ENCODE data around the gene WWC2. TPM values are rescaled to one million over a fixed set of nuclear protein-coding genes. Genes with fewer than 3 reads are reported as not detected.

WWC2 gene
- total RNA-seq (10 to 100 TPM; 42.8 to 50.3 TPM), polyA plus RNA-seq (1 to 10 TPM; 7.1 TPM)
- long read RNA-seq, donor 1, full-length matches to known transcripts = 1 of 13 reads
- long read RNA-seq, donor 1, partial matches to known transcripts = 1 of 13 reads
- long read RNA-seq, donor 1, other reads (novel, unspliced or antisense) = 11 of 13 reads
- long read RNA-seq, donor 2, full-length matches to known transcripts = 6 of 29 reads
- long read RNA-seq, donor 2, partial matches to known transcripts = 6 of 29 reads
- long read RNA-seq, donor 2, other reads (novel, unspliced or antisense) = 17 of 29 reads

- Histone ChIP-seq H3K4me3 (ENCODE audit: low read length in 2 of 2) (peak within 1 kb of the TSS; percentile 79 to 96), H3K27ac (ENCODE audit: low read depth in 1 of 2, low read length in 2 of 2) (peak within 1 kb of the TSS; percentile 95 to 96), H3K4me1 (ENCODE audit: control insufficient read depth in 1 of 2, insufficient read depth in 2 of 2, low read length in 2 of 2) (peaks cover 0 to 1% of the 10 kb centered on the region in 2 donors), H3K27me3 (ENCODE audit: control insufficient read depth in 1 of 2, insufficient read depth in 2 of 2, low read length in 1 of 2) (no peaks in the 10 kb centered on the region), H3K36me3 (ENCODE audit: control insufficient read depth in 1 of 2, insufficient read depth in 2 of 2, low read length in 1 of 2) (no peaks in the 10 kb centered on the region), H3K9me3 (ENCODE audit: control insufficient read depth, low read length) (no peaks in the 10 kb centered on the region)
- DNase-seq = peak; percentile 95 to 96
- 0% methylated on average over 78 to 102 of the region's 102 CpGs for WGBS, 2 donors
- peak; percentile 95 for ATAC-seq (ENCODE audit: low FRiP score)
- intact Hi-C loops (cut with DNase I) = loop anchor here in 1 of 2 donors (10.0 kb wide), 2 partner anchors 346 to 406 kb away; partner anchors contain the start of genes CDKN2AIP and ING2
These were observed at the start of gene WWC2 for GRCh38 chr4:183098723-183099536. Gene WWC2 (plus strand): TSS chr4:183099257. CDS start chr4:183099492, 235 bp downstream.

DNA sequence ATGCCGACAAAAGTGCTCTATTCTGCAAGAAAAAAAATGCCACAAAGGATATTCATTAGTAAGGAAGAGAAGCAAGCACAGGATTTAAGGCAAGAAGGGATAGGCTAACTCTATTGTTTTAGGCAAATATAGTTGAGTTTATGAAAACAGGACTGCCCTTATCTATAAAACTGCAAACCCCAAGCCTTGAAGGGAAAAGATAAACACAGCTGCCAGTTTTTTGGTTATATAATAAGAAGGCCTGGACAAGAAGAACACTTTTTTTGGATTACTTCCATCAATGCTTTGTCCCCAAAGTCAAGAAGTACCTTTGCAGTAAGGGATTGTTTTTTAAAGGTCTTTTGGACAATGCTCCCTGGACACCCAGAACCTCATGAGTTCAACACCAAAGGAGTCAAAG, 45.4 kb upstream of the WWC2 start:
- Histone ChIP-seq H3K27ac (ENCODE audit: low read depth in 1 of 2, low read length in 2 of 2) (no peak overlapping the region), H3K27me3 (ENCODE audit: control insufficient read depth in 1 of 2, insufficient read depth in 2 of 2, low read length in 1 of 2) (no peaks in the 10 kb centered on the region), H3K4me3 (ENCODE audit: low read length in 2 of 2) (no peak overlapping the region), H3K4me1 (ENCODE audit: control insufficient read depth in 1 of 2, insufficient read depth in 2 of 2, low read length in 2 of 2) (no peaks in the 10 kb centered on the region), H3K9me3 (ENCODE audit: control insufficient read depth, low read length) (peaks cover 2% of the 10 kb centered on the region), H3K36me3 (ENCODE audit: control insufficient read depth in 1 of 2, insufficient read depth in 2 of 2, low read length in 1 of 2) (no peaks in the 10 kb centered on the region)
- WGBS, 2 donors = 71% methylated on average over 1 of the region's 1 CpG
- DNase-seq (no peak), ATAC-seq (ENCODE audit: low FRiP score) (no peak)
- intact Hi-C loops (cut with DNase I) = no loop called here

GRCh38 chr4:183057255-183057654, 41.8 kb upstream of the WWC2 start:
- H3K27ac ChIP-seq (ENCODE audit: low read depth in 1 of 2, low read length in 2 of 2) = no peak overlapping the region
- ATAC-seq (ENCODE audit: low FRiP score) (no peak), DNase-seq (no peak)
- 48 to 58% methylated on average over 6 of the region's 6 CpGs for whole genome bisulfite sequencing, 2 donors
- no peak overlapping the region for H3K4me3 ChIP-seq (ENCODE audit: low read length in 2 of 2)
- no peaks in the 10 kb centered on the region for H3K27me3 ChIP-seq (ENCODE audit: control insufficient read depth in 1 of 2, insufficient read depth in 2 of 2, low read length in 1 of 2)
- no peaks in the 10 kb centered on the region for H3K4me1 ChIP-seq (ENCODE audit: control insufficient read depth in 1 of 2, insufficient read depth in 2 of 2, low read length in 2 of 2)
- intact Hi-C loops (cut with DNase I) = no loop called here
- peaks cover 2% of the 10 kb centered on the region for H3K9me3 ChIP-seq (ENCODE audit: control insufficient read depth, low read length)
- H3K36me3 ChIP-seq (ENCODE audit: control insufficient read depth in 1 of 2, insufficient read depth in 2 of 2, low read length in 1 of 2) = no peaks in the 10 kb centered on the region

- Histone ChIP-seq H3K27me3 (ENCODE audit: control insufficient read depth in 1 of 2, insufficient read depth in 2 of 2, low read length in 1 of 2) (no peaks in the 10 kb centered on the region), H3K4me3 (ENCODE audit: low read length in 2 of 2) (no peak overlapping the region), H3K36me3 (ENCODE audit: control insufficient read depth in 1 of 2, insufficient read depth in 2 of 2, low read length in 1 of 2) (no peaks in the 10 kb centered on the region), H3K9me3 (ENCODE audit: control insufficient read depth, low read length) (no peaks in the 10 kb centered on the region), H3K27ac (ENCODE audit: low read depth in 1 of 2, low read length in 2 of 2) (no peak overlapping the region), H3K4me1 (ENCODE audit: control insufficient read depth in 1 of 2, insufficient read depth in 2 of 2, low read length in 2 of 2) (no peaks in the 10 kb centered on the region)
- ATAC-seq (ENCODE audit: low FRiP score) (no peak), DNase-seq (no peak)
- intact Hi-C loops (cut with DNase I) = no loop called here
- WGBS, 2 donors = 82 to 83% methylated on average over 1 of the region's 1 CpG
These were observed 39.3 kb upstream of the WWC2 start for GRCh38 chr4:183059797-183060196.

DNA sequence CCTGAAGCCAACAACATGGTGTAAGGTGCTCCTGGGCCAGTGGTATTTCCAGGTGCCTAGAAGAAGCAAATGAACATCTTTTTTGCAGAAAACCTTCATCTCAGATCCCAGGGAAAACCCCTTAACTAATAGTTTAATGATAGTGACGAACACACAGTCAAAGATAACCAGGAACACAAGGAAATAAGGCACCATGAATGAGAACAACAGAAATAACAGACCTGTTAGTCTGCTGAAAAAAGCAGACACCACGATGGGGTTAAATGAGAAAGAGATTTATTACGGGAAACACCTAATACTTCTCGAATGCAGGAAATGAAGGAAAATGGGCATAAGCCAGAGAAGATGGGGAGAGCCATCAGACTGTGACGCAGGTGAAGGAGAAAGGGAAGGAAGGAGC, 30.6 kb upstream of the WWC2 start:
- Histone ChIP-seq H3K36me3 (ENCODE audit: control insufficient read depth in 1 of 2, insufficient read depth in 2 of 2, low read length in 1 of 2) (peaks cover 0 to 1% of the 10 kb centered on the region in 2 donors), H3K9me3 (ENCODE audit: control insufficient read depth, low read length) (peaks cover 2% of the 10 kb centered on the region), H3K27me3 (ENCODE audit: control insufficient read depth in 1 of 2, insufficient read depth in 2 of 2, low read length in 1 of 2) (no peaks in the 10 kb centered on the region), H3K27ac (ENCODE audit: low read depth in 1 of 2, low read length in 2 of 2) (no peak overlapping the region), H3K4me1 (ENCODE audit: control insufficient read depth in 1 of 2, insufficient read depth in 2 of 2, low read length in 2 of 2) (no peaks in the 10 kb centered on the region), H3K4me3 (ENCODE audit: low read length in 2 of 2) (no peak overlapping the region)
- WGBS, 2 donors = 86 to 95% methylated on average over 5 of the region's 5 CpGs
- intact Hi-C loops (cut with DNase I) = loop anchor here in 1 of 2 donors (2.0 kb wide), 1 partner anchor 126 kb away; no protein-coding TSS in a partner anchor
- ATAC-seq (ENCODE audit: low FRiP score) (no peak), DNase-seq (no peak)

DNA sequence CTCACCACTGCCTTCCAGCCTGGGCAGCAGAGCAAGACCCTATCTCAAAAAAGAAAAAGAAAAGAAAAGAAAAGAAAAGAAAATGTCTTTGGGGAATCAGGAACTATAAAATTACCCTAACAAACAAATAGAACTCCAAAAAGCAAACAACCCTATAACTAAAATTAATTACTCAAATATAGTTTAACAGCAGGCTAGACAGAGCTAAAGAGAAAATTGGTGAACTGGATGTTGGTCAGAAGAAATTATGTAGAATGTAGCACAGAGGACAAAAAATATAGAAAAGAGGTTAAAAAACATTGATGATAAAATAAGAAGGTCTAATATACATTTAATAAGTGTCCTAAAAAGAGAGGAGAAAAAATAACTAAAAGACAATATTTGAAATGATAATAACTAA, 27.8 kb upstream of the WWC2 start:
- intact Hi-C loops (cut with DNase I) = loop anchor here in 1 of 2 donors (10.0 kb wide), 1 partner anchor 136 kb away; no protein-coding TSS in a partner anchor
- Histone ChIP-seq H3K27ac (ENCODE audit: low read depth in 1 of 2, low read length in 2 of 2) (no peak overlapping the region), H3K4me3 (ENCODE audit: low read length in 2 of 2) (no peak overlapping the region), H3K4me1 (ENCODE audit: control insufficient read depth in 1 of 2, insufficient read depth in 2 of 2, low read length in 2 of 2) (no peaks in the 10 kb centered on the region), H3K27me3 (ENCODE audit: control insufficient read depth in 1 of 2, insufficient read depth in 2 of 2, low read length in 1 of 2) (no peaks in the 10 kb centered on the region), H3K9me3 (ENCODE audit: control insufficient read depth, low read length) (peaks cover 2% of the 10 kb centered on the region), H3K36me3 (ENCODE audit: control insufficient read depth in 1 of 2, insufficient read depth in 2 of 2, low read length in 1 of 2) (peaks cover 0 to 1% of the 10 kb centered on the region in 2 donors)
- no peak for DNase-seq
- no peak for ATAC-seq (ENCODE audit: low FRiP score)

- no peak overlapping the region for H3K27ac ChIP-seq (ENCODE audit: low read depth in 1 of 2, low read length in 2 of 2)
- WGBS, 2 donors = 88 to 97% methylated on average over 2 of the region's 2 CpGs
- H3K4me1 ChIP-seq (ENCODE audit: control insufficient read depth in 1 of 2, insufficient read depth in 2 of 2, low read length in 2 of 2) = no peaks in the 10 kb centered on the region
- DNase-seq = no peak
- intact Hi-C loops (cut with DNase I) = loop anchor here (2.0 to 10.0 kb wide), 3 partner anchors 137 to 191 kb away; no protein-coding TSS in a partner anchor
- H3K9me3 ChIP-seq (ENCODE audit: control insufficient read depth, low read length) = peaks cover 2% of the 10 kb centered on the region
- no peak for ATAC-seq (ENCODE audit: low FRiP score)
- H3K36me3 ChIP-seq (ENCODE audit: control insufficient read depth in 1 of 2, insufficient read depth in 2 of 2, low read length in 1 of 2) = peaks cover 0 to 1% of the 10 kb centered on the region in 2 donors
- H3K4me3 ChIP-seq (ENCODE audit: low read length in 2 of 2) = no peak overlapping the region
- H3K27me3 ChIP-seq (ENCODE audit: control insufficient read depth in 1 of 2, insufficient read depth in 2 of 2, low read length in 1 of 2) = no peaks in the 10 kb centered on the region
These were observed 26.9 kb upstream of the WWC2 start for GRCh38 chr4:183072176-183072575.

DNA sequence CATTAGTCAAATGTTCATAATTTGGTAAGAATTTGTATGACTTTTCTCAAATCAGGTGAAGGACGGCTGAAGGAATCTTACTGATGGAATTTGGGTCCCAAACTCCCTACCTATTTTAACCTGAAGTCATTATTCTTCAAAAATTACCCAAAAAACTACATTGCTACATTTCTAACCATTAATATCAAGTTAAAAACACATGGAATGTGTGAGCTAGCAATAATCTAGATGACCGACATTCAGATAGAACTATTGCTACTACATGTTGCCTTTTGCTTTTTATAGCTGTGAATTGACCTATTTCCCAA, 25.3 kb upstream of the WWC2 start:
- 5 to 8% methylated on average over 2 of the region's 2 CpGs for WGBS, 2 donors

More for the DNA sequence above, 25.3 kb upstream of the WWC2 start:
- Histone ChIP-seq H3K4me3 (ENCODE audit: low read length in 2 of 2) (no peak overlapping the region), H3K27ac (ENCODE audit: low read depth in 1 of 2, low read length in 2 of 2) (no peak overlapping the region), H3K9me3 (ENCODE audit: control insufficient read depth, low read length) (peaks cover 2% of the 10 kb centered on the region), H3K36me3 (ENCODE audit: control insufficient read depth in 1 of 2, insufficient read depth in 2 of 2, low read length in 1 of 2) (no peaks in the 10 kb centered on the region), H3K27me3 (ENCODE audit: control insufficient read depth in 1 of 2, insufficient read depth in 2 of 2, low read length in 1 of 2) (no peaks in the 10 kb centered on the region), H3K4me1 (ENCODE audit: control insufficient read depth in 1 of 2, insufficient read depth in 2 of 2, low read length in 2 of 2) (no peaks in the 10 kb centered on the region)
- ATAC-seq (ENCODE audit: low FRiP score) = no peak
- intact Hi-C loops (cut with DNase I) = loop anchor here (2.0 to 10.0 kb wide), 4 partner anchors 137 to 189 kb away; no protein-coding TSS in a partner anchor
- DNase-seq = no peak
